ENCODE results near the gene PRRG3. TPM values are rescaled to one million over a fixed set of nuclear protein-coding genes. Genes with fewer than 3 reads are reported as not detected.

The PRRG3 gene
- total RNA-seq, 1 experiment from 2014 or later, result not detected

GRCh38 chrX:151680805-151681204 lies 14.5 kb upstream of the PRRG3 start:
- RAD21 ChIA-PET (ENCODE audit: low non-redundant PET in 1 of 2, low total read pairs in 2 of 2, uncharacterized antibody in 2 of 2, unreplicated experiment in 2 of 2), result no interaction called here
- BruUV-seq (replicated peaks), result no TSS peak
- H3K27me3 ChIP-seq (ENCODE audit: insufficient read depth, low read length), result peaks cover 5% of the 10 kb centered on the region; the same call in 1 of the 2 replicates
- H3K4me2 ChIP-seq (ENCODE audit: low read length), result no peak overlapping the region
- DNase-seq (ENCODE audit: low read depth, low spot score) (peak; percentile 32), ATAC-seq (peak; percentile 86)
- H2AFZ ChIP-seq (ENCODE audit: low read depth, low read length, poor library complexity, severe bottlenecking), result no peak overlapping the region
- H3K9me2 ChIP-seq (ENCODE audit: insufficient read depth), result no peaks in the 10 kb centered on the region
- POLR2A ChIA-PET, result no interaction called here
- H3K79me2 ChIP-seq (ENCODE audit: insufficient read depth, low read length), result no peaks in the 10 kb centered on the region
- H4K20me1 ChIP-seq (ENCODE audit: insufficient read depth), result no peaks in the 10 kb centered on the region
- H3K9ac ChIP-seq (ENCODE audit: low read length), result no peak overlapping the region
- intact Hi-C loops (cut with micrococcal nuclease), result loop anchor here (1.0 to 5.0 kb wide), 3 partner anchors 174 to 909 kb away; no protein-coding TSS in a partner anchor
- TF ChIP-seq EZH2 (IDR thresholded peaks at IDR 0.05), result no peak
- no peak for TF ChIP-seq EGR1 (IDR thresholded peaks at IDR 0.05; ENCODE audit: low read depth)
- TF ChIP-seq RAD21 (IDR thresholded peaks at IDR 0.05; ENCODE audit: low read depth), result peak; percentile 77
- peak; percentile 48 to 56 (median 54) for TF ChIP-seq CTCF (IDR thresholded peaks at IDR 0.05 in 2 of 3, conservative IDR thresholded peaks at IDR 0.05 in 1 of 3; ENCODE audit: borderline replicate concordance in 1 of 3, insufficient read depth in 1 of 3, low read depth in 2 of 3, low read length in 2 of 3)
- H3K27ac ChIP-seq (ENCODE audit: low read depth, low read length), result no peak overlapping the region
- CTCF ChIA-PET, result interaction anchor here (1.0 to 1.3 kb wide), 3 partner anchors 529 to 532 kb away, joined by 3 to 4 read pairs (median 4); no protein-coding TSS in a partner anchor
- no peaks in the 10 kb centered on the region for H3K36me3 ChIP-seq (ENCODE audit: control insufficient read depth in 1 of 2, insufficient read depth in 2 of 2, low read length in 2 of 2)
- H3K4me3 ChIP-seq (replicated peaks in 1 of 2; ENCODE audit: low read depth in 1 of 2, low read length in 2 of 2), result no peak overlapping the region
- no peaks in the 10 kb centered on the region for H3K9me3 ChIP-seq (ENCODE audit: control insufficient read depth in 1 of 2, insufficient read depth in 1 of 2, low read depth in 1 of 2, low read length in 2 of 2)
- H3K4me1 ChIP-seq (ENCODE audit: control insufficient read depth in 1 of 2, insufficient read depth in 2 of 2, low read length in 2 of 2), result no peaks in the 10 kb centered on the region

GRCh38 chrX:151687635-151688034 lies 7.6 kb upstream of the PRRG3 start:
- Histone ChIP-seq H3K4me3 (replicated peaks in 1 of 2; ENCODE audit: low read depth in 1 of 2, low read length in 2 of 2) (no peak overlapping the region), H3K27ac (ENCODE audit: low read depth, low read length) (no peak overlapping the region), H4K20me1 (ENCODE audit: insufficient read depth) (no peaks in the 10 kb centered on the region), H3K36me3 (ENCODE audit: control insufficient read depth in 1 of 2, insufficient read depth in 2 of 2, low read length in 2 of 2) (no peaks in the 10 kb centered on the region), H3K9me3 (ENCODE audit: control insufficient read depth in 1 of 2, insufficient read depth in 1 of 2, low read depth in 1 of 2, low read length in 2 of 2) (no peaks in the 10 kb centered on the region), H3K27me3 (ENCODE audit: insufficient read depth, low read length) (0 out of 2 replicates have a peak, but pooled peaks cover 5% of the 10 kb centered on the region), H3K79me2 (ENCODE audit: insufficient read depth, low read length) (no peaks in the 10 kb centered on the region), H3K4me1 (ENCODE audit: control insufficient read depth in 1 of 2, insufficient read depth in 2 of 2, low read length in 2 of 2) (no peaks in the 10 kb centered on the region), H3K9ac (ENCODE audit: low read length) (no peak overlapping the region), H3K9me2 (ENCODE audit: insufficient read depth) (no peaks in the 10 kb centered on the region), H2AFZ (ENCODE audit: low read depth, low read length, poor library complexity, severe bottlenecking) (no peak overlapping the region), H3K4me2 (ENCODE audit: low read length) (no peak overlapping the region)
- CTCF ChIA-PET, result no interaction called here
- DNase-seq (ENCODE audit: low read depth, low spot score) (no peak), ATAC-seq (no peak)
- RAD21 ChIA-PET (ENCODE audit: low non-redundant PET in 1 of 2, low total read pairs in 2 of 2, uncharacterized antibody in 2 of 2, unreplicated experiment in 2 of 2), result no interaction called here
- no TSS peak for BruUV-seq (replicated peaks)
- intact Hi-C loops (cut with micrococcal nuclease), result no loop called here
- POLR2A ChIA-PET, result no interaction called here
- no peak for TF ChIP-seq CTCF (IDR thresholded peaks at IDR 0.05 in 2 of 3, conservative IDR thresholded peaks at IDR 0.05 in 1 of 3; ENCODE audit: borderline replicate concordance in 1 of 3, insufficient read depth in 1 of 3, low read depth in 2 of 3, low read length in 2 of 3)
- no peak for TF ChIP-seq EZH2 (IDR thresholded peaks at IDR 0.05)
